Thoracic aorta (tissue), 2 donors: ENCODE measurements around the gene HPGD. TPM values are rescaled to one million over a fixed set of nuclear protein-coding genes. Genes with fewer than 3 reads are reported as not detected.

Source experiments
- ATAC-seq: fragments of 150-250 bp; one replicate; pipeline ENCODE4 v1.8.0; 2017; ENCODE audit warnings: low read depth; ENCODE audit not compliant: insufficient number of reproducible peaks, low FRiP score
- DNase-seq: peaks from one replicate; pipeline ENCODE4 v3.0.0-alpha.2; 2020; ENCODE audit warnings: low spot score
- H3K27ac ChIP-seq, 2 donors: fragments of 200-600 bp; sonication (generic); 1 replicate in 1 of 2; 2 replicates in 1 of 2; pipeline ENCODE4 v1.5.1; 2016; ENCODE audit warnings: mild to moderate bottlenecking in 2 of 2, moderate library complexity in 2 of 2
- H3K27me3 ChIP-seq: fragments of 200-600 bp; sonication (generic); replicated peaks from 2 replicates; pipeline ENCODE4 v1.6.0; 2016; ENCODE audit warnings: mild to moderate bottlenecking; ENCODE audit not compliant: insufficient read depth
- H3K36me3 ChIP-seq: fragments of 200-600 bp; sonication (generic); one replicate; pipeline ENCODE4 v1.5.1; 2016
- H3K4me1 ChIP-seq, 2 donors: fragments of 200-600 bp; sonication (generic); 1 replicate in 1 of 2; 2 replicates in 1 of 2; pipeline versions ENCODE4 v1.5.1 to v1.6.0; 2016; ENCODE audit warnings: low read depth in 2 of 2, mild to moderate bottlenecking in 1 of 2; ENCODE audit not compliant: control insufficient read depth in 1 of 2
- H3K4me3 ChIP-seq: fragments of 200-600 bp; sonication (generic); 2 replicates; pipeline ENCODE4 v1.5.1; 2016; ENCODE audit warnings: mild to moderate bottlenecking
- H3K9me3 ChIP-seq: fragments of 200-600 bp; sonication (generic); 2 replicates; pipeline ENCODE4 v1.5.1; 2016
- CTCF ChIP-seq: fragments of 200-600 bp; sonication (generic); IDR thresholded peaks from one replicate; pipeline ENCODE4 v1.5.1; 2019; ENCODE audit warnings: antibody characterized with exemption
- total RNA-seq, 2 donors: library from RNA; depleted of rRNA; stranded (reverse); fragments of >200 nt; gene quantifications; one replicate each; pipeline versions ENCODE4 v1.1.0 to v1.2.3, GENCODE V29; 2016

Gene HPGD
- total RNA-seq, 2 donors from 2014 or later = 3.4 to 6.5 TPM

- Histone ChIP-seq H3K36me3 (no peaks in the 10 kb centered on the region), H3K27ac (no peak overlapping the region), H3K9me3 (no peaks in the 10 kb centered on the region), H3K4me3 (no peak overlapping the region), H3K4me1 (no peaks in the 10 kb centered on the region), H3K27me3 (no peaks in the 10 kb centered on the region)
- no peak for DNase-seq
- TF ChIP-seq CTCF = no peak
- ATAC-seq = no peak
These were observed 16.6 kb upstream of the HPGD start for GRCh38 chr4:174538876-174539250.

- H3K27ac ChIP-seq = no peak overlapping the region
- no peaks in the 10 kb centered on the region for H3K27me3 ChIP-seq
- no peaks in the 10 kb centered on the region for H3K36me3 ChIP-seq
- DNase-seq (no peak), ATAC-seq (no peak)
- H3K9me3 ChIP-seq = no peaks in the 10 kb centered on the region
- TF ChIP-seq CTCF = no peak
- no peak overlapping the region for H3K4me3 ChIP-seq
- H3K4me1 ChIP-seq = no peaks in the 10 kb centered on the region
These were observed 16.0 kb upstream of the HPGD start for GRCh38 chr4:174538123-174538875.

GRCh38 chr4:174537634-174538033 is 15.3 kb upstream of the HPGD start:
- no peak for TF ChIP-seq CTCF
- Histone ChIP-seq H3K36me3 (no peaks in the 10 kb centered on the region), H3K4me1 (no peaks in the 10 kb centered on the region), H3K4me3 (no peak overlapping the region), H3K27ac (no peak overlapping the region), H3K27me3 (no peaks in the 10 kb centered on the region), H3K9me3 (no peaks in the 10 kb centered on the region)
- no peak for DNase-seq
- ATAC-seq = no peak

- Histone ChIP-seq H3K27ac (no peak overlapping the region), H3K36me3 (no peaks in the 10 kb centered on the region), H3K9me3 (no peaks in the 10 kb centered on the region), H3K4me1 (no peaks in the 10 kb centered on the region), H3K27me3 (no peaks in the 10 kb centered on the region), H3K4me3 (no peak overlapping the region)
- DNase-seq (no peak), ATAC-seq (no peak)
- no peak for TF ChIP-seq CTCF
These were observed 12.2 kb upstream of the HPGD start for GRCh38 chr4:174534461-174534860.

GRCh38 chr4:174532445-174532844 is 10.2 kb upstream of the HPGD start:
- no peak for ATAC-seq
- no peak overlapping the region for H3K27ac ChIP-seq
- TF ChIP-seq CTCF = no peak

More at GRCh38 chr4:174532445-174532844, 10.2 kb upstream of the HPGD start:
- H3K4me3 ChIP-seq = no peak overlapping the region
- no peak for DNase-seq
- H3K9me3 ChIP-seq = no peaks in the 10 kb centered on the region
- H3K27me3 ChIP-seq = no peaks in the 10 kb centered on the region
- H3K36me3 ChIP-seq = no peaks in the 10 kb centered on the region
- no peaks in the 10 kb centered on the region for H3K4me1 ChIP-seq
